Hepatocyte (in vitro differentiated cells): ENCODE results near the gene MRPL3.

Experiments
- EZH2 ChIP-seq: fragments of 200-600 bp; sonication (generic); IDR thresholded peaks from 2 replicates; pipeline ENCODE4 v1.6.1; 2016; ENCODE audit warnings: antibody characterized with exemption, mild to moderate bottlenecking, borderline replicate concordance
- EZH2phosphoT487 ChIP-seq: fragments of 200-600 bp; sonication (generic); IDR thresholded peaks from one replicate; pipeline ENCODE4 v1.6.1; 2018; ENCODE audit warnings: antibody characterized with exemption, mild to moderate bottlenecking, low read depth, moderate library complexity; ENCODE audit not compliant: unreplicated experiment, severe bottlenecking

- TF ChIP-seq EZH2 = no peak
- TF ChIP-seq EZH2phosphoT487 = no peak
These were observed 822 bp downstream of the MRPL3 start for GRCh38 chr3:131501949-131502348.
